SK-N-SH (cell line): ENCODE results near the gene PAM. TPM values are rescaled to one million over a fixed set of nuclear protein-coding genes. Genes with fewer than 3 reads are reported as not detected.

Source experiments
- CTCF ChIA-PET: fragments of 300-600, 350-600 bp; formaldehyde crosslinking; extraction: SDS; loops from one replicate; lab custom pipeline; 2021; lab: Yijun Ruan, JAX
- POLR2A ChIA-PET: fragments of 350-600 bp; sonication (Branson Sonifier 250); formaldehyde crosslinking; extraction: SDS; loops from one replicate; lab custom pipeline; 2020; ENCODE audit warnings: antibody characterized with exemption, inconsistent platforms; lab: Yijun Ruan, JAX
- DNase-seq: peaks from one replicate; pipeline ENCODE4 v3.0.0; 2012
- H2AFZ ChIP-seq: fragments of 200-600 bp; sonication (generic); 2 replicates; pipeline ENCODE4 v1.8.1; 2016; ENCODE audit warnings: antibody characterized with exemption, mild to moderate bottlenecking, low read depth
- H3F3A ChIP-seq: fragments of 200-600 bp; sonication (generic); replicated peaks from 2 replicates; pipeline ENCODE3; 2016; ENCODE audit warnings: antibody characterized with exemption, mild to moderate bottlenecking; ENCODE audit not compliant: insufficient read depth
- H3K27ac ChIP-seq, 2 experiments: fragments of 200-500 bp in 1 of 2; fragments of 200-600 bp in 1 of 2; sonication (Bioruptor generic) in 1 of 2; sonication (generic), shearing (Covaris generic) in 1 of 2; 2 replicates each; pipeline versions ENCODE4 v1.5.1 to v1.6.1; 2014 to 2016; ENCODE audit warnings: low read depth in 2 of 2, inconsistent platforms in 1 of 2, low read length in 1 of 2, mild to moderate bottlenecking in 1 of 2, mixed read lengths in 1 of 2
- H3K27me3 ChIP-seq: fragments of 200-600 bp; sonication (generic), shearing (Covaris generic); 2 replicates; pipeline ENCODE4 v1.6.1; 2016; ENCODE audit warnings: mixed run types; ENCODE audit not compliant: insufficient read depth
- H3K36me3 ChIP-seq, 2 experiments: fragments of 200-500 bp in 1 of 2; fragments of 200-600 bp in 1 of 2; sonication (Bioruptor generic) in 1 of 2; sonication (generic) in 1 of 2; replicated peaks in 1 of 2; 2 replicates each; pipeline versions ENCODE3 to v1.5.1; 2014 to 2016; ENCODE audit warnings: low read length in 1 of 2, mild to moderate bottlenecking in 1 of 2; ENCODE audit not compliant: insufficient read depth in 2 of 2, control insufficient read depth in 1 of 2
- H3K4me1 ChIP-seq, 2 experiments: fragments of 200-500 bp in 1 of 2; fragments of 200-600 bp in 1 of 2; sonication (Bioruptor generic) in 1 of 2; sonication (generic), shearing (Covaris generic) in 1 of 2; 2 replicates each; pipeline versions ENCODE4 v1.5.1 to v1.6.1; 2014 to 2016; ENCODE audit warnings: low read depth in 1 of 2, low read length in 1 of 2, mixed run types in 1 of 2; ENCODE audit not compliant: insufficient read depth in 2 of 2, control insufficient read depth in 1 of 2
- H3K4me2 ChIP-seq: fragments of 200-600 bp; sonication (generic), shearing (Covaris generic); 2 replicates; pipeline ENCODE4 v1.6.1; 2017; ENCODE audit warnings: mixed run types
- H3K4me3 ChIP-seq, 2 experiments: fragments of 200-500 bp in 1 of 2; fragments of 200-600 bp in 1 of 2; sonication (Bioruptor generic) in 1 of 2; sonication (generic), shearing (Covaris generic) in 1 of 2; 2 replicates each; pipeline versions ENCODE4 v1.5.1 to v1.8.1; 2014 to 2016; ENCODE audit warnings: low read depth in 2 of 2, inconsistent platforms in 1 of 2, low read length in 1 of 2, mild to moderate bottlenecking in 1 of 2, mixed read lengths in 1 of 2, moderate library complexity in 1 of 2
- H3K79me2 ChIP-seq: fragments of 200-600 bp; sonication (generic); 2 replicates; pipeline ENCODE4 v1.8.1; 2017; ENCODE audit warnings: mild to moderate bottlenecking; ENCODE audit not compliant: insufficient read depth
- H3K9ac ChIP-seq: fragments of 200-600 bp; sonication (generic); 2 replicates; pipeline ENCODE4 v1.6.1; 2017; ENCODE audit warnings: mixed run types
- H3K9me2 ChIP-seq: fragments of 200-600 bp; sonication (generic); 2 replicates; pipeline ENCODE4 v1.6.1; 2017; ENCODE audit warnings: mixed run types
- H3K9me3 ChIP-seq: fragments of 200-600 bp; sonication (generic); 2 replicates; pipeline ENCODE4 v1.6.1; 2017; ENCODE audit warnings: mixed run types, mild to moderate bottlenecking, moderate library complexity
- H4K20me1 ChIP-seq: fragments of 200-600 bp; sonication (generic); 2 replicates; pipeline ENCODE4 v1.6.1; 2017; ENCODE audit warnings: mild to moderate bottlenecking, mixed run types; ENCODE audit not compliant: insufficient read depth
- EZH2phosphoT487 ChIP-seq: fragments of 200-600 bp; sonication (generic); IDR thresholded peaks from 2 replicates; pipeline ENCODE4 v1.6.1; 2017; ENCODE audit warnings: low read depth, mixed run types, mild to moderate bottlenecking, antibody characterized with exemption, moderate library complexity, borderline replicate concordance
- FOXJ3 ChIP-seq: sonication (generic); formaldehyde crosslinking; IDR thresholded peaks from 2 replicates; pipeline ENCODE4 v1.5.1; 2020; ENCODE audit warnings: mild to moderate bottlenecking, missing genetic modification reagents
- FOXM1 ChIP-seq: IDR thresholded peaks from 2 replicates; pipeline ENCODE4 v1.4.0; 2012; ENCODE audit warnings: low read depth, mild to moderate bottlenecking
- GABPA ChIP-seq: IDR thresholded peaks from 2 replicates; pipeline ENCODE4 v1.4.0; 2012; ENCODE audit warnings: low read depth, mild to moderate bottlenecking
- GATA2 ChIP-seq: sonication (generic); formaldehyde crosslinking; IDR thresholded peaks from 2 replicates; pipeline ENCODE4 v1.5.0; 2020; ENCODE audit warnings: mild to moderate bottlenecking, missing genetic modification reagents
- MEF2A ChIP-seq: IDR thresholded peaks from 2 replicates; pipeline ENCODE4 v1.4.0; 2012; ENCODE audit warnings: low read depth, borderline replicate concordance
- NFIC ChIP-seq: IDR thresholded peaks from 2 replicates; pipeline ENCODE4 v1.4.0; 2012; ENCODE audit warnings: borderline replicate concordance
- REST ChIP-seq: IDR thresholded peaks from 2 replicates; pipeline ENCODE4 v1.6.1; 2012; ENCODE audit warnings: mild to moderate bottlenecking, low read depth, low read length, moderate library complexity
- SMC3 ChIP-seq: IDR thresholded peaks from 2 replicates; pipeline ENCODE4 v1.6.1; 2012; ENCODE audit warnings: low read depth, low read length, improper control_type of control experiment
- TCF12 ChIP-seq: IDR thresholded peaks from 2 replicates; pipeline ENCODE4 v1.4.0; 2012
- USF2 ChIP-seq: fragments of 150-350 bp; IDR thresholded peaks from 2 replicates; pipeline ENCODE4 v1.6.1; 2017; ENCODE audit warnings: antibody characterized with exemption, low read length, low read depth, borderline replicate concordance
- WGBS: methylation state at CpG from one replicate; pipeline ENCODE4 v1.1.6; 2017; ENCODE audit warnings: low lambda C conversion rate; 5-methylcytosine and 5-hydroxymethylcytosine counted together
- polyA plus RNA-seq, 3 experiments: library from polyadenylated mRNA; depleted of rRNA; stranded (reverse); fragments of >200 nt; gene quantifications; 2 replicates each; pipeline ENCODE4 v1.2.3, GENCODE V29; 2012

Gene PAM
- polyA plus RNA-seq, 1 of the 3 experiments (the other 2 are of a cell fraction), result 507 TPM

DNA sequence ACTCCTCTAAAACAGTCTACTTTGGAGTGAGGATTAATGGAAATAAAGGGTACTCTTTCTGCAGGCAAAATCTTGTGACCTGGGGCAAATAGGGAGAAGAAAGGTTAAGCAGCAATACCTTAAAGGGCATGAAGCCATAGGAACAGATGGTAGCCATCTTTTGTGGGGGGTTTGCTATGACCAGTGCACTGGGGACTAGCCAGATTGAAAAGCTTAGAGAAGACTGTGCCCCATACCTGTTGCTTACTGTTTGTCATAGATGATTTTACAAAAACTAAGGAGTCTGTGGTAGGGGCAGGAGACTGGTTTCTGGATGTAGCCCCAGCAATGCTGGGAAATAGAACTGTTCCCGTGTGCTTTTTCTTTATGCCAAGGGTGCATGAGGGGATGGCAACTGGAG, 58.6 kb downstream of the PAM start:
- H3K27me3 ChIP-seq, result no peaks in the 10 kb centered on the region
- no peak overlapping the region for H3K9ac ChIP-seq
- H3K4me1 ChIP-seq, result peaks cover 3 to 27% of the 10 kb centered on the region in 2 experiments; a peak in 3 of 4 replicates
- CTCF ChIA-PET, result no interaction called here
- peaks cover 11% of the 10 kb centered on the region for H3K79me2 ChIP-seq
- no peak overlapping the region for H3K27ac ChIP-seq
- H3K4me2 ChIP-seq, result no peak overlapping the region
- DNase-seq, result no peak
- H3K36me3 ChIP-seq, result no peaks in the 10 kb centered on the region
- WGBS, result 0% methylated on average over 1 of the region's 1 CpG
- no peak overlapping the region for H2AFZ ChIP-seq
- no peaks in the 10 kb centered on the region; the same call in 1 of the 2 replicates for H4K20me1 ChIP-seq
- H3K4me3 ChIP-seq, result no peak overlapping the region
- POLR2A ChIA-PET, result no interaction called here
- peaks cover 28% of the 10 kb centered on the region for H3F3A ChIP-seq
- H3K9me2 ChIP-seq, result no peaks in the 10 kb centered on the region
- TF ChIP-seq NFIC (no peak), TCF12 (no peak)
- H3K9me3 ChIP-seq, result no peaks in the 10 kb centered on the region

DNA sequence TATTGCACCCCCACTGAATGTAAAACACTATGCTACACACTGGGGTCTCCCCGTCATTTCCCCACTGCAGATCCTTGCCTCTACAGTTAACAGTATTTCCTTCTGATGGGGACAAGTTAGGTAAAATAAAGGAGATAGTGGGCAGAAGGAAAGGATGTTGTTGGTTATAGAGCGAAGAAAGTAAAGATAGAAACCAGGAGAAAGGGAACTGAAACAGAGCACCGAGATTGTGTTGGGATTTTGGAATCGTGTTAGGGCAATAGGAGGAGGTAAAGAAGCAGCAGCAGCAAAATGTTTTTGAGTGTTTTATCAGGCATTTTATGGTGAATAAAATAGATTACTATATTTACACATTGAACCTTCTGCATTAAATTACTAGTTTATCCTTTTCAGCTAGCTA, 60.0 kb downstream of the PAM start:
- whole genome bisulfite sequencing, result 83% methylated on average over 4 of the region's 4 CpGs
- Histone ChIP-seq H3F3A (peaks cover 15% of the 10 kb centered on the region), H2AFZ (no peak overlapping the region), H3K27ac (no peak overlapping the region), H3K9me3 (no peaks in the 10 kb centered on the region), H3K79me2 (peaks cover 11% of the 10 kb centered on the region), H3K9ac (no peak overlapping the region), H3K4me3 (no peak overlapping the region), H4K20me1 (no peaks in the 10 kb centered on the region; the same call in 1 of the 2 replicates), H3K9me2 (no peaks in the 10 kb centered on the region), H3K4me2 (peak overlapping the region; percentile 2; the same call in 1 of the 2 replicates)
- no peak for DNase-seq
- TF ChIP-seq REST (no peak), FOXM1 (no peak), EZH2phosphoT487 (no peak), USF2 (no peak), SMC3 (no peak), GABPA (no peak), FOXJ3 (CRISPR knock-in tag) (no peak), GATA2 (CRISPR knock-in tag) (no peak), MEF2A (no peak)
- TF ChIP-seq, all 33 proteins: peak for 0
- POLR2A ChIA-PET, result no interaction called here
- H3K27me3 ChIP-seq, result no peaks in the 10 kb centered on the region
- CTCF ChIA-PET, result interaction anchor here (1.6 kb wide), 1 partner anchor 134 kb away, joined by 3 read pairs; no protein-coding TSS in a partner anchor
- no peaks in the 10 kb centered on the region for H3K36me3 ChIP-seq
- peaks cover 6 to 27% of the 10 kb centered on the region in 2 experiments; a peak in 3 of 4 replicates for H3K4me1 ChIP-seq
